ENCODE measurements around the gene TMEM220. TPM values are rescaled to one million over a fixed set of nuclear protein-coding genes. Genes with fewer than 3 reads are reported as not detected.
A peak's percentile ranks its signal among the peaks of the same experiment; 100 is the strongest.

TMEM220 gene
- total and polyA plus RNA-seq, 9 of the 15 experiments (the other 6 are each of a cell fraction or from before 2014, with no cell fraction given), result not detected

- Histone ChIP-seq H3K36me3 (ENCODE audit: control insufficient read depth, insufficient read depth, low read length) (no peaks in the 10 kb centered on the region), H3K9me1 (ENCODE audit: control insufficient read depth, insufficient read depth, low read length) (no peaks in the 10 kb centered on the region), H3K9me3 (replicated peaks; ENCODE audit: control insufficient read depth, insufficient read depth, low read depth, low read length) (no peaks in the 10 kb centered on the region), H3K9ac (ENCODE audit: insufficient read depth in 1 of 2, low read depth in 2 of 2, low read length in 2 of 2) (no peak overlapping the region), H3K79me2 (ENCODE audit: control insufficient read depth, insufficient read depth, low read length) (no peaks in the 10 kb centered on the region), H3K27ac (ENCODE audit: extremely low read depth, low read depth, low read length) (no peak overlapping the region), H2AFZ (ENCODE audit: low read depth, low read length) (no peak overlapping the region), H4K20me1 (replicated peaks; ENCODE audit: control insufficient read depth, insufficient read depth, low read length) (peaks cover 6% of the 10 kb centered on the region; the same call in 1 of the 2 replicates), H3K27me3 (ENCODE audit: control insufficient read depth in 2 of 2, insufficient read depth in 2 of 2, low read length in 2 of 2) (peaks cover 3 to 16% of the 10 kb centered on the region in 2 experiments; a peak in 3 of 5 replicates), H3K4me1 (replicated peaks in 1 of 2; ENCODE audit: control insufficient read depth in 2 of 2, insufficient read depth in 2 of 2, low read length in 2 of 2) (no peaks in the 10 kb centered on the region), H3K4me2 (ENCODE audit: insufficient read depth, low read length) (no peak overlapping the region), H3K4me3 (no peak overlapping the region)
- intact Hi-C loops (cut with micrococcal nuclease), result no loop called here
- FAIRE-seq (no peak), ATAC-seq (peak; percentile 29; the same call in 1 of the 3 replicates), DNase-seq (ENCODE audit: extremely low read depth in 1 of 4, low spot score in 3 of 4) (peak; percentile 16 to 51 (median 34))
- CTCF ChIA-PET (ENCODE audit: low intra/inter-chr PET ratio), result no interaction called here
- TF ChIP-seq CTCF (IDR thresholded peaks at IDR 0.05 in 2 of 3, conservative IDR thresholded peaks at IDR 0.05 in 1 of 3; ENCODE audit: insufficient read depth in 2 of 3, low read depth in 1 of 3, low read length in 3 of 3) (peak; percentile 23 to 32 (median 26); a peak in 3 of 6 replicates), ZFP36 (IDR thresholded peaks at IDR 0.05; ENCODE audit: low read depth, low read length, partially characterized antibody) (peak; percentile 86), BCOR (IDR thresholded peaks at IDR 0.05) (0 out of 2 replicates have a peak, but pooled peaks have one; percentile 43), RBM25 (IDR thresholded peaks at IDR 0.05; ENCODE audit: low read depth, low read length, severe bottlenecking) (peak; percentile 93), ZNF239 (CRISPR knock-in tag; IDR thresholded peaks at IDR 0.05) (peak; percentile 59), RFX5 (IDR thresholded peaks at IDR 0.05; ENCODE audit: low read depth, low read length) (no peak), FOXA1 (IDR thresholded peaks at IDR 0.05; ENCODE audit: borderline replicate concordance) (no peak), TEAD4 (IDR thresholded peaks at IDR 0.05; ENCODE audit: low read length) (no peak), TEAD4 (CRISPR knock-in tag; IDR thresholded peaks at IDR 0.05; ENCODE audit: borderline replicate concordance) (no peak), POLR2AphosphoS5 (IDR thresholded peaks at IDR 0.05; ENCODE audit: control insufficient read depth, insufficient read depth, low read depth, low read length) (no peak), SMARCA5 (IDR thresholded peaks at IDR 0.05) (0 out of 2 replicates have a peak, but pooled peaks have one; percentile 20)
- in situ Hi-C loops (cut with MboI), result no loop called here
- no TSS peak for BruUV-seq (replicated peaks)
- POLR2A ChIA-PET, result no interaction called here
- 0% methylated on average over 2 of the region's 2 CpGs for WGBS (ENCODE audit: insufficient coverage, low coverage, missing lambda C conversion rate)
Observed at GRCh38 chr17:10754109-10754508, 24.3 kb upstream of the TMEM220 start.

Data from K562 (cell line).